Measurements from ENCODE around the gene CEP72.

Gene CEP72

GRCh38 chr5:640461-641330 lies 28.6 kb downstream of the CEP72 start:
- DNase-seq: no peak

GRCh38 chr5:641331-641765 lies 29.2 kb downstream of the CEP72 start:
- DNase-seq: no peak

GRCh38 chr5:642481-642880 lies 30.3 kb downstream of the CEP72 start:
- no peak for DNase-seq

- DNase-seq: no peak
These were observed 31.2 kb downstream of the CEP72 start for GRCh38 chr5:643351-643801.

- no peak for DNase-seq
These were observed 31.7 kb downstream of the CEP72 start for GRCh38 chr5:643811-644271.

- DNase-seq: no peak
These were observed 32.4 kb downstream of the CEP72 start for GRCh38 chr5:644509-644908.

- no peak for DNase-seq
These were observed 32.8 kb downstream of the CEP72 start for GRCh38 chr5:644971-645370.

GRCh38 chr5:645421-645820 lies 33.3 kb downstream of the CEP72 start:
- DNase-seq: no peak

- DNase-seq: no peak
These were observed 34.5 kb downstream of the CEP72 start for GRCh38 chr5:646396-647201.

GRCh38 chr5:647311-647710 lies 35.2 kb downstream of the CEP72 start:
- no peak for DNase-seq

GRCh38 chr5:647727-648126 lies 35.6 kb downstream of the CEP72 start:
- DNase-seq: no peak

GRCh38 chr5:651296-652022 lies 39.3 kb downstream of the CEP72 start:
- no peak for DNase-seq

GRCh38 chr5:652023-652515 lies 39.9 kb downstream of the CEP72 start:
- no peak for DNase-seq

- DNase-seq: no peak
These were observed 40.7 kb downstream of the CEP72 start for GRCh38 chr5:652773-653350.

- no peak for DNase-seq
These were observed 42.1 kb downstream of the CEP72 start for GRCh38 chr5:654071-654778.

- DNase-seq: no peak
These were observed 43.3 kb downstream of the CEP72 start for GRCh38 chr5:655406-655805.

GRCh38 chr5:657570-657969 lies 45.4 kb downstream of the CEP72 start:
- DNase-seq: peak; percentile 81

- DNase-seq: no peak
These were observed 46.0 kb downstream of the CEP72 start for GRCh38 chr5:658103-658502.

GRCh38 chr5:659496-660263 lies 47.5 kb downstream of the CEP72 start:
- no peak for DNase-seq

GRCh38 chr5:660491-661030 lies 48.4 kb downstream of the CEP72 start:
- no peak for DNase-seq

Measured in inflammatory macrophage treated with lipopolysaccharide for 4 hours (primary cell).